Right kidney (tissue), 1 donor: Measurements from ENCODE around the gene MCOLN3.
"Not testable (repeated sequence)": the region's sequence is repeated elsewhere in the genome, so short reads cannot be mapped to it uniquely, and the experiment has no call there.

ENCODE experiments used
- DNase-seq: peaks from one replicate; pipeline ENCODE4 v3.0.0-alpha.2; 2016

MCOLN3 gene

DNA sequence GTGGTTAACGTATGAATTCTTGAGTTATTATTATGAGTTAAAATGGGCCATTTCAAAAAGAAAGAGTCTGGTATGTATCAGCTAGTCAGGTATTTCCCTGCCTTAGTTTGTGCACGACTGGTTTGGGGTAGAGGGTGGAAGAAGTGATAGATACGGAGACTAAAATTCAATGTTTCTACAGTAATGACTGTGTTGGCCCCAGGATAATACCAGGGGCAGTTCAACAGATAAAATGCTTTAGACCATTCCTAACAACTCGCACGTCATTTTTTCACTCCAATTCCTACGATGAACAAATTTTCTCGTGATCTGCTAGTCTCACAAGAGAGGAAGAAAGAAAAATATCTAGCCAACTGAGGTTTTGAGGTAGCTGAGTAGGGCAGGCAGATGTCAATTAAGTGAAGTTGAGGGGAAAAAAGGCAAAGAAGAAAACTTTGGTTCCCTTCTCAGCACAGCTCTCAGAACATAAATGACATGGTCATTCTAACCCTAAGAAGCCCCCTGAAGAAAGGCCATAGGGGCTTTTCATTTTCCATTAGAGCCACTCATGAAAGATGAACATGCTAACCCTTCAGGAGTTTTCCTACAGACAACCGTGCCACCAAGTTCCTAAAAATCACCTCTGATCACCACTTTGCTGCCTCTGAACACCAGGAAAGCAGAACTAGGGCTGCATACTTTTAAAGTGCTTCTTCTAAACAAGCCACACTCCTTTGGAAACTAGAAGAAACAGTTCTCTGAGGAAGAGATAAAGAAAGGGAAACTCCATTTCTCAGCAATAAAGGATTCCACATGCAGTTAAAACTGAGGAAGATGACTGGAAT, 57.0 kb downstream of the MCOLN3 start:
- no peak for DNase-seq

DNA sequence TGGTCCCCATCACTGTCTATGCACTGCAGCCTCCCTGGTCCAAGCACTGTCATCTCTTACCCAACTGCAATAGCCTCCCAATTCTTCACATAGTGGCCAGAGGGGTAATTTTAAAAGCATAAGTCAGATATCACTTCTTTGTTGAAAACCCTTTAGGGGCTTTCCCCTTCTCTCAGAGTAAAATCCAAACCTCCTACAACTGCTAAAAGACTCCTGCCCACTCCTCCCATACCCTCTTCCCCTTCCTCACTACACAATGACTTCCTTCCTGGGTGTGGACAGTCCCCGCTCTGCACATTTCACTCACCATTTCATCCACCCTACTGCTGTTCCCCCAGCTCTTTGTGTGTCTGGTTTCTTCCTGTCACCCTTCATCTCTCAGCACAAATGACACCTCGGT, 59.7 kb downstream of the MCOLN3 start:
- no peak for DNase-seq

DNA sequence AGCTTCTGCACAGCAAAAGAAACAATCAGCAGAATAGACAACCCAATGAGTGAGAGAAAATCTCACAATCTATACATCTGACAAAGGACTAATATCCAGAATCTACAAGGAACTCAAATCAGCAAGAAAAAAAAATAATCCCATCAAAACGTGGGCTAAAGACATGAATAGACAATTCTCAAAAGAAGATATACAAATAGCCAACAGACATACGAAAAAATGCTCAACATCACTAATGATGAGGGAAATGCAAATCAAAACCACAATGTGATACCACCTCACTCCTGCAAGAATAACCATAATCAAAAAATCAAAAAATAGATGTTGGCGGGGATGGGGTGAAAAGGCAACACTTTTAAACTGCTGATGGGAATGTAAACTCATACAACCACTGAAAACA, 61.7 kb downstream of the MCOLN3 start:
- DNase-seq: not testable (repeated sequence)

DNA sequence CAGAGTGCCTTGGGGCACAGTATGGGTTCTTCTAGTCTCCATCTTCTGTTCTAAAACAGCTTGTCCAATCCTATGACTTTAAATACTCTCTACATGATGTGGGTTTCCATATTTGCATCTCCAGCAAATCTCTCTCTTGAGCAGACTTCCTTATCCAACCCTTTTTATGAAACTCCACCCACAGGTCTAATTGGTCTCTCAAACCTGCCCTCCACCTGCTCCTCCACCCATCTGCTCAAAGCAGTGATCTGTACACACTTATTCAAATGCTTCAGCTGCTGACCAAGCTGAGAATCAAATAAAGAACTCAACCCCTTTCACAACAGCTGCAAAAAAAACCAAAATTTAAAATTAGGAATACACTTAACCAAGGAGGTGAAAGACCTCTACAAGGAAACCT, 62.9 kb downstream of the MCOLN3 start:
- DNase-seq: no peak

DNA sequence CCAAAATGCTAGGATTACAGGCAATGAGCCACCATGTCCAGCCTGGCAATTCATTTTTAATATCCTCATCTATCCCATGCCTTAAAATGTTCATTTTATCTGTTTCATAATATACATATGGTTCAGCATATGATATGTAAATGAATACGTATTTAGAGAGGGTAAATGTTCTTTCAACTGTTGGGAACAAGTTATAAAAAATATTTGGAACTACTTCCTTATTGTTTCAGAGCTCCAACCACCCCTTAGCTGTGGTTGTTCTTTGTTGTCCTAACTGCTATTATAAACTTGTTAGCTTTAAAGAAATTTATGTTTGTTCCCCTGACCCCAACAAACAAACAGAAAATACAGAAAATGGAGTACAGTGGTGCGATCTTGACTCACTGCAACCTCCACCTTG, 65.9 kb downstream of the MCOLN3 start:
- DNase-seq: no peak

DNA sequence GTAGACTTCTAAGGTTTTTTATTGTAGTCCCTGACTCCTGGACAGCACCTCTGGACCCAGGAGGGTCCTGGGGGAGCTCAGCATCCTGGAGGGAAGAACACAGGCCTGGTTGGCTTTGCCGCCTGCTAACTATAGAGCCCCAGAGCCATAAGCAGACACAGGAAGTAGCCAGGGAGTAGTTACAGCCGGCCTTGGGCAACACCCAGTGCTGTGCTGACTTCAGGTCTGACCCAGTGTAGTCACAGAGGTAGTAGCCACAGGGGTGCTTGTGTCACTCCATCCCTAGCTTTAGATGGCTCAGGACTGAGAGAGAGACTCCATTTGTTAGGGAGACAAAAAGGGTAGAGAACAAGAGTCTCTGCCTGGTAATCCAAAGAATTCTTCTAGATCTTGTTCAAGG, 73.3 kb downstream of the MCOLN3 start:
- DNase-seq: no peak

DNA sequence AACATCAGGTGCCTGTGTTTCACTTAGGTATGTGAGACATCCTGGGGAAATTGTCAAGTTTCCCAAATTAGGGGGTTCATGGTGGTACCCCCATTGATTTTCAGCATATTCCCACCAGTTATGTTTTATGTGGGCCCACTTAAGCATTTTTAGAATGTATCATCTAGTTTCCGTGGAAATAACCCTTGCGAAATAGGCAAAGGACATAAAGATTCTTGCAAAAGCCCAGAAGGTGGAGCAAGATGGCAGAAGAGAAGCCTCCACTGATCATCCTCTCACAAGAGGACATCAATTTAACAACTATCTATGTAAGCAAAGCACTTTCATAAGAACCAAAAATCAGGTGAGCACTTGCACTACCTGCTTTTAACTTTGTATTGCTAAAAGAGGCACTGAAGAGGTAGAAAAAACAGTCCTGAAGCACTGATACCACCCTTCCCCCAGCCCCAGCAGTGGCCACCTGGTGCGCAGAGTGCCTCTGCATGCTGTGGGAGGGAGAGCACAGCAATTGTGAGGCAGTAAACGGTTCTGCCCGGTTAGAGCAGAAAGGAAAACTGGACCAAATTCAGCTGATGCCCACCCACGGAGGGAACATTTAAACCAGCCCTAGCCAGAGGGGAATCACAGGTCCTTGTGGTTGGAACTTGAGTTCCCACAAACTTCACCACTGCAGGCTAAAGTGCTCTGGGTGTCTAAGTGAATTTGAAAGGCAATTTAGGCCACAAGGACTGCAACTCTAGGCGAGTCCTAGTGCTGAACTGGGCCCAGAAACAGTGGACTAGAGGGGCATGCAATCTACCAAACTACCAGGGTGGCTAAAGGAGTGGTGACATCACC, 74.6 kb downstream of the MCOLN3 start:
- no peak for DNase-seq

DNA sequence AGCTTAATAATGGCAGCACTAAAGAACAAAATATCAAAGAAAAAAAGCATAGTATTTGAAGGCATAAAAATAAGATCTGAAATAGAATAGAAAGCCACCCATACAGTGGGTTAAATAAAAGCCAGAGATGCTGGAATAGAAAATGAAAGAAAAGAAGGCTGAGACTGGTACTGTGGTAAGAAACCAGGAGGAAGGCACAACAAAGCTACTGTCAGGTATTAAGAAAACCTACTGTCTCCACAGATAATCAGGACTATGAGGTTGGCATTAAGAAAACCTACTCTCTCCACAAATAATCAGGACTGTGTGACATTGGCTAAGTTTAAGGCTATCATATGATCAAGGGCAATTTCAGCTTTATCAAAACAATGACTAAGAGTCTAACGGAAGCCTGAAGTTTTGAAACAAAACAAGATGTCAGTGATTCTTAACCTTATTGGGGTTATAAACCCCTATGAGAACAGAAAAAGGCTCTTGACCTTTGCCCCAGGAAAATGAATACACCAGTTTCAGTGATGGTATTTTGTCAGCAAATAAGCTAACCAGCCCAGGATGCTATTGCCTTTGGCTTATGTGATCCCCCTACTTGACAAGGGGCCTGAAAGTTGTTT, 75.8 kb downstream of the MCOLN3 start:
- no peak for DNase-seq

DNA sequence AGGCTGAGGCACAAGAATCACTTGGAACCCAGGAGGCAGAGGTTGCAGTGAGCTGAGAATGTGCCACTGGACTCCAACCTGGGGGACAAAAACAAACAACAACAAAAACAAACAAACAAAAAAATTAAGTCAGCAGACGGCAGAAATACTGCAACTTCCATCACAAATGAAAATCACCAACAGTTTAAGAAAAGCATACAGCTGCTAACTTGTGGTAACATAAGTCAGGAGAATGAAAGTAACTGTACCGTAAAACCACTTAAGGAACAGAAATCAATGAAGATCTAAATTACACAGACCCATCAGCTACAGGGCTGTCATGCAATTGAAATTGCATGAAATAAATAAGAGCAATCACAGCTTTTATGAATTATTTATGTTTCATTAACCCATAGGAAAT, 76.3 kb downstream of the MCOLN3 start:
- no peak for DNase-seq

DNA sequence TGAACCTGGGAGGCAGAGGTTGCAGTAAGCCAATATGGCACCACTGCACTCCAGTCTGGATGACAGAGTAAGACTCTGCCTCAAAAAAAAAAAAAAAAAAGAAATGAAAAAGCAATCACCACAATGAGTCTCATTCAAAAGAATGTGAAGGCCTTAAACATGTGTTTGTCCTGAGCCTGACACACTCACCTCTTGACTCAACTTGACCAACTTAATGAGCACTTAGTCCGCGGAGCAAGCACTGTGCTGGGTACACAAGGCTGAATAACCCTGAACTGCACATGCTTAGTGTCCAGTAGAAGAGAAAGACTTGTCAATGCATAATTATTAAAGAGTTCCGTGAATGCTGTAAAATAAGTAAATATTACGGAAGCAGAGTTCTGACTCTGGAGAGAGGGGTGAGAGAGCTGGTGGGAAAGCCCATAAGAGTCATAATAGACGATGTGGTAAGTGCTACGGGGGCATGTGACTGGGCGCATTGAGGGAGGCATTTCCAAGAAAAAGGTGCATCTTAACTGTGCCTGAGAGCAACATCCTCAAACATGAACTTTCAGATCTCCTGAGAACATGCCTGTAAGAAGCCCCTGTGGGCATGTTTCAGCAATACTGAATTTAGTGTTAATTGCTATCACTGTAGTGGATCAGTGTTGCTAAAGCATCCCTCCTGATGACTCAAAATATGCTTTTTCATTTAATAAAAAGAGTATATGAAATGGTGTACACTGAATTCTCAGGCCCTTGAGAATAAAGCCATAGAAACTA, 78.6 kb downstream of the MCOLN3 start:
- no peak for DNase-seq

DNA sequence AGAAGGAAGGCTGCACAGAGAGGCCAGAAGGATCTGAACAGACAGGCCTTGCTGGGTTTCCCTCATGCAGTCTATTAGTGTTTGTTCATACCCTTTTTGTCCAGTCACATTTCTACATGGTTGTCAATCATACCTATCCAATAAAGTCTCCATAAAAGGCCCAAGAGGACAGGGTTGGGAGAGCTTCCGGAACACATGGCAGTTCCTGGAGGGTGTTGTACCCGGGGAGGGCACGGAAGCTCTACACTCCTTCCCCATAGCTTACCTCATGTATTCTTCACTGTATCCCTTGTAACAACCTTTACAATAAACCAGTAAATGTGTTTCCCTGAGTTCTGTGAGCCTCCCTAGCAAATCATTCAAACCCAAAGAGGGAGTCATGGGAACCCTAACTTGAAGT, 79.4 kb downstream of the MCOLN3 start:
- no peak for DNase-seq

DNA sequence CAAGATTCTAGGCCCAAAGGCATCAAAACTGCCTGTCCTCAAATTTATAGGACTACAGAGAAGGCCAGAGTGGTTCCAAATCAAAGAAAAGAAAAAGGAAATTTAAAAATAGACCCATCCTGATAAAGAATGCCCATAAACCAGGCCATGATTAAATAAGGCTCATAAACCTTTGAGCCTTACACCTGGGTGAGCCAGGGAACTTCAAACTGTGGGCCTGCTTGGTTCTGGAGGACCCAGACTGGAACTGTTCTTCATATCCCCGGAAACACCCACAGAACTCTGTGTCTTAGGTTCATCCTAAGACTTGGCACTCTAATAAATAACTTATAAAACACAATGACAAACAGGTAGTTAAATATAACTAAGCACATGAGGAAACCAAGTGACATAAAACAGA, 80.2 kb downstream of the MCOLN3 start:
- no peak for DNase-seq
